GM18520 (cell line): ENCODE measurements around the gene GHRH.

ENCODE experiments used
- ATAC-seq: cut with Tn5 transposase; IDR thresholded peaks from one replicate; pipeline ENCODE4 v1.9.1; 2021; ENCODE audit not compliant: unreplicated experiment

GHRH gene

DNA sequence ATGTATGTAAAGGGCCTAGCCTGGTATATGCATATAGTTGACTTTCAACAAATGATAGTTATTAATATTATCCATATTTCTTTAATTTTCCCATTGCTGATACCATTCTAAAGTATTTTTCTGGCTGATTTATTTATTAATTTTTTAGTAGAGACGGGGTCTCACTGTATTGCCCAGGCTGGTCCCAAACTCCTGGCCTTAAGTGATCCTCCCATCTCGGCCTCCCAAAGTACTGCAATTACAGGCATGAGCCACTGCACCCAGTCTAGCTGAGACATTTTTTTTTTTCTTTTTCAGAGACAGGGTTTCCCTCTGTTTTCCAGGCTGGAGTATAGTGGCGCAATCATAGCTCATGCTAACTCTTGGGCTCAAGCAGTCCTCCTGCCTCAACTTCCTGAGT, 52.4 kb downstream of the GHRH start:
- ATAC-seq = no peak

DNA sequence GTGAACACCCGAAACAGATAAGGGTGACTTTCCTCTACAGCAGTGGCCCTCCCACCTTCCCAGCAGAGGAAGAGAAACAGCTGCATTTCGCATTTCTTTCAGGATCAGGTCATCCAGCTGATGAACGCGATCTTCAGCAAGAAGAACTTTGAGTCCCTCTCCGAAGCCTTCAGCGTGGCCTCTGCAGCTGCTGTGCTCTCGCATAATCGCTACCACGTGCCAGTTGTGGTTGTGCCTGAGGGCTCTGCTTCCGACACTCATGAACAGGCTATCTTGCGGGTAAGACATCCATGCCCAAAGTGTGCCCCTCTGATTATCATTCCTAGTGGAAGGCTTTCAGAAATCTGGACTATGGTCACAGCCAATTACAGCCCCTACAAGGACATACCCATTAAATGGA, 54.4 kb downstream of the GHRH start:
- no peak for ATAC-seq

DNA sequence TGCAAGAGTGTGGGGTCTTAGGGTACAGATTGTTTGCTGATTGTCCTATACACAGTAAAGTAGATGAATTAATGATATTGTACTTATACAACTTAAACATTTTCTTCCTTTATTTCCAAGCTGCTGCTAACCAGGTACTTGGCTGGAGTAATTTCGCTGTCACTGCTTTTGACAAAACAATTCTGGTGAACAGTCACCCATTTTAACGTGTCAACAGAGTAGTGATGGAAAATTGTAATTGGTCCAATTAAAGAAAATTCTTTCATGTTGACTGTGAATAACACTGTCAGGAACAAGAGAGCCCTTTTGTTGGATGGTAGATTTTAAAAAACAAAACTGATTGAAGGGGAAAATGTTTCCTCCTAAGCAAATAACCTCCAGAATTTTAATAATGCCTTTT, 55.8 kb downstream of the GHRH start:
- no peak for ATAC-seq

DNA sequence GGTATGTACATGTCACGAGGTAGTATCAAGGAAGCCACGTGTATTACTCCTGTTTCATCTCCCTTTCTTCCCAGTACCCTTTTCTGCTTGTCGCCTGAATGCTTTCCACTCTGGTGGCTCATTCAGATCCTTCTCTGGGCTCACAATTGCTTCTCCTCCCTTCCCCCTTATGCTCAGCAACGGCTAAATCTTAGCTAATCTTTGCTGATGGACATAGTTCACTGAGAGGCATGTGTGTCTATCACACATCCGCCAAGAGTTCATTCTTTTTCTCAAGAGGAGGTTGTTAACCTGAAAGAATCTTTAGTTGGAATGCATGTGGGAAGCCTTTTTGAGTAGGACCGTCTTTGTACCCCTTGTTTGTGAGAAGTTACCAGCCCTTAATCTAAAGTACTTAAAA, 56.5 kb downstream of the GHRH start:
- no peak for ATAC-seq

- no peak for ATAC-seq
Measured at GRCh38 chr20:37204056-37204455, 57.6 kb downstream of the GHRH start.

DNA sequence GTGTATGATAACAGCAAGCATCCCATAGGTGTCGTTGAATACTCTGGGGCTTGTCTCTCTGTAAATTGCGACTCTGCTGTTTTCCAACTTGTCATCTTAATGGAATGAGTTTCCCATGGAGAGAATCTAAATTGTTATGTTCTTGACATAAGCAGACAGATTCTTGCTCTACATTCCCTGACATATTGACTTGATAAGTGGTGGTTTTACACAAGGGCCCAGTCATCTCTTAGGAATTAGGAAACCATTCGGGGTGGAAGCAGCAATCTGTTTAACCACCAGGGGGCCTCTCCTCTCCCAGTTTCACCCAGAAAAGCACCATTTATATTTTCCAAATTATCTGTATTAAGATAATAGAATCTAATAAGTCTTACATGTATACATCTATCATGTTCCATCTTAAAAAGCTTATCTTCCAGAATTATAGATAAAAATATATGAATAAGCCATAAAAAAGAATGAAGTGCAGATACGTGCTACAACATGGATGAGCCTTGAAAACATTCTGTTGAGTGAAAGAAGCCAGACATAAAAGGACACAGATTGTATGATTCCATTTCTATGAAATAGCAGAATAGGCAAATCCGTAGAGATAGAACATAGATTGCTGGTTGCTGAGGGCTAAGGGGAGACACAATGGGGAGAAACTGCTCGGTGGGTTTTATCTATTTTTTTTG, 59.2 kb downstream of the GHRH start:
- no peak for ATAC-seq

DNA sequence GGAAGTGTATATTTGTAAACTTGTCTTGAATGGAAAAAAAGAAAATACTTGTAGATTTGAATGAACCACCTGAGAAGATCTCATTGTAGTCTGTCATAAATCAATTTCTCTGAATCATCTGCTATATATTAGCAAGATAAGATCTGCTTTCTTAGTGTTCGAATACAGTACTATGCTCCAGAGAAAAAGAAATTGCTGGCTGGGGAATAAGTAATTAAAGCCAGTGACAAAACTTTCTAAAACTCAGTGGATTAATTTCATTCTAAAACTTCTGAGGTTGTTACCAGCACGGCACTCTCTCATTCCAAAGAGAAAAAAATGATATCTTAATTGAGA, 59.8 kb downstream of the GHRH start:
- no peak for ATAC-seq
